A673 (cell line): ENCODE measurements around the gene EXOC2. TPM values are rescaled to one million over a fixed set of nuclear protein-coding genes. Genes with fewer than 3 reads are reported as not detected.

Experiments used
- BruUV-seq: library from RNA; stranded (reverse); fragments of 400-500 nt; replicated peaks from 2 replicates; lab custom pipeline; 2021; lab: Mats Ljungman, UMichigan
- CTCF ChIA-PET: fragments of 300-600 bp; sonication (Branson Sonifier 250); formaldehyde crosslinking; loops from one replicate; lab custom pipeline; 2022; ENCODE audit warnings: antibody characterized with exemption; lab: Charles Lee
- POLR2A ChIA-PET: fragments of 300-600 bp; sonication (Branson Sonifier 250); formaldehyde crosslinking; loops from one replicate; lab custom pipeline; 2022; ENCODE audit warnings: antibody characterized with exemption; ENCODE audit not compliant: low non-redundant PET; lab: Charles Lee
- DNase-seq: peaks from one replicate; pipeline ENCODE4 v3.0.0-alpha.2; 2015; ENCODE audit warnings: low spot score
- H3K27ac ChIP-seq: fragments of 200-600 bp; sonication (generic); 2 replicates; pipeline ENCODE4 v1.5.1; 2016; ENCODE audit warnings: mixed run types, low read depth, mild to moderate bottlenecking, mixed read lengths, antibody characterized with exemption, low read length; ENCODE audit not compliant: poor library complexity, severe bottlenecking
- H3K27me3 ChIP-seq: fragments of 200-600 bp; sonication (generic); replicated peaks from 2 replicates; pipeline ENCODE4 v1.6.1; 2017; ENCODE audit warnings: mixed run types, low read depth, mild to moderate bottlenecking, mixed read lengths, antibody characterized with exemption, low read length; ENCODE audit not compliant: insufficient read depth, poor library complexity
- H3K36me3 ChIP-seq: fragments of 200-600 bp; sonication (generic); 2 replicates; pipeline ENCODE4 v1.6.1; 2016; ENCODE audit warnings: mixed run types, mild to moderate bottlenecking, mixed read lengths, antibody characterized with exemption, low read length; ENCODE audit not compliant: insufficient read depth, poor library complexity, severe bottlenecking
- H3K4me1 ChIP-seq: fragments of 200-600 bp; sonication (generic); 2 replicates; pipeline ENCODE4 v1.6.1; 2017; ENCODE audit warnings: mixed run types, mild to moderate bottlenecking, mixed read lengths, antibody characterized with exemption, low read length; ENCODE audit not compliant: insufficient read depth, poor library complexity, severe bottlenecking
- H3K4me3 ChIP-seq: fragments of 200-600 bp; sonication (generic); 2 replicates; pipeline ENCODE4 v1.5.1; 2016; ENCODE audit warnings: low read depth, mixed run types, mild to moderate bottlenecking, mixed read lengths, low read length; ENCODE audit not compliant: poor library complexity, severe bottlenecking
- H3K9me3 ChIP-seq: fragments of 200-600 bp; sonication (generic); 2 replicates; pipeline ENCODE4 v1.6.1; 2016; ENCODE audit warnings: mixed run types, low read depth, mild to moderate bottlenecking, mixed read lengths, antibody characterized with exemption, low read length; ENCODE audit not compliant: poor library complexity, severe bottlenecking
- EZH2 ChIP-seq: fragments of 200-600 bp; sonication (generic); IDR thresholded peaks from 2 replicates; pipeline ENCODE4 v1.6.1; 2017; ENCODE audit warnings: borderline replicate concordance, low read depth, mild to moderate bottlenecking, mixed read lengths, antibody characterized with exemption, low read length; ENCODE audit not compliant: poor library complexity, severe bottlenecking
- intact Hi-C: fragments of 100-400 bp; cut with micrococcal nuclease; formaldehyde crosslinking; loops from one replicate; pipeline ENCODE4 v1.10.0; 2022; ENCODE audit not compliant: unreplicated experiment
- total RNA-seq: library from RNA; stranded (reverse); gene quantifications from 2 replicates; pipeline ENCODE4 v1.2.3, GENCODE V29; 2021
- TF ChIP-seq, protein P1 (sequence below): fragments of 300-800, 200-600 bp; sonication (generic); conservative IDR thresholded peaks from 2 replicates; pipeline ENCODE4 v1.5.1; 2017; ENCODE audit warnings: low read depth, mild to moderate bottlenecking, antibody characterized with exemption, low read length, moderate library complexity, mixed read lengths

The EXOC2 gene
- total RNA-seq, 1 experiment from 2014 or later: 22.4 TPM

DNA sequence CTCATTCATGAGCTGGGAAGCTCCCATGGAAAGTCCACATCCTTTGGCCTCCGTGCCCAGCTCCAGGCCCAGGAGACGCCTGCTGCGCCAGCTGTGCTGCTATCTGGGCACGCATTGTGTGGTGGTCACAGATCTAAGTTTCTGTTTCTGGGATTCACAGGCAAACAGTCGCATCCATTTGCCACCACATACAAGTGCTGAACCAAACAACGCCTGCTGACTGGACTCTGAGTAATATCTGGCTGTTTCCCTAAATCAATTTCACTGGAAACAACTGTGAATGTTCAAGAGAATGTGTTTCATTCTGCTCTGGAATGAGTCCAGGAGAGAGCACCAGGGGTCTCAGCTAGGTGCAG is 255.9 kb downstream of the EXOC2 start:
- intact Hi-C loops: no loop called here
- TF ChIP-seq, protein P1, sequence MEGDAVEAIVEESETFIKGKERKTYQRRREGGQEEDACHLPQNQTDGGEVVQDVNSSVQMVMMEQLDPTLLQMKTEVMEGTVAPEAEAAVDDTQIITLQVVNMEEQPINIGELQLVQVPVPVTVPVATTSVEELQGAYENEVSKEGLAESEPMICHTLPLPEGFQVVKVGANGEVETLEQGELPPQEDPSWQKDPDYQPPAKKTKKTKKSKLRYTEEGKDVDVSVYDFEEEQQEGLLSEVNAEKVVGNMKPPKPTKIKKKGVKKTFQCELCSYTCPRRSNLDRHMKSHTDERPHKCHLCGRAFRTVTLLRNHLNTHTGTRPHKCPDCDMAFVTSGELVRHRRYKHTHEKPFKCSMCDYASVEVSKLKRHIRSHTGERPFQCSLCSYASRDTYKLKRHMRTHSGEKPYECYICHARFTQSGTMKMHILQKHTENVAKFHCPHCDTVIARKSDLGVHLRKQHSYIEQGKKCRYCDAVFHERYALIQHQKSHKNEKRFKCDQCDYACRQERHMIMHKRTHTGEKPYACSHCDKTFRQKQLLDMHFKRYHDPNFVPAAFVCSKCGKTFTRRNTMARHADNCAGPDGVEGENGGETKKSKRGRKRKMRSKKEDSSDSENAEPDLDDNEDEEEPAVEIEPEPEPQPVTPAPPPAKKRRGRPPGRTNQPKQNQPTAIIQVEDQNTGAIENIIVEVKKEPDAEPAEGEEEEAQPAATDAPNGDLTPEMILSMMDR: no peak
- no peak for TF ChIP-seq EZH2
- no peak overlapping the region for H3K4me3 ChIP-seq
- H3K27me3 ChIP-seq: peaks cover 4% of the 10 kb centered on the region
- H3K27ac ChIP-seq: no peak overlapping the region
- ChIA-PET CTCF (no interaction called here), POLR2A (no interaction called here)
- no peaks in the 10 kb centered on the region for H3K9me3 ChIP-seq
- no peak for DNase-seq
- H3K4me1 ChIP-seq: no peaks in the 10 kb centered on the region
- BruUV-seq: no TSS peak
- no peaks in the 10 kb centered on the region for H3K36me3 ChIP-seq

DNA sequence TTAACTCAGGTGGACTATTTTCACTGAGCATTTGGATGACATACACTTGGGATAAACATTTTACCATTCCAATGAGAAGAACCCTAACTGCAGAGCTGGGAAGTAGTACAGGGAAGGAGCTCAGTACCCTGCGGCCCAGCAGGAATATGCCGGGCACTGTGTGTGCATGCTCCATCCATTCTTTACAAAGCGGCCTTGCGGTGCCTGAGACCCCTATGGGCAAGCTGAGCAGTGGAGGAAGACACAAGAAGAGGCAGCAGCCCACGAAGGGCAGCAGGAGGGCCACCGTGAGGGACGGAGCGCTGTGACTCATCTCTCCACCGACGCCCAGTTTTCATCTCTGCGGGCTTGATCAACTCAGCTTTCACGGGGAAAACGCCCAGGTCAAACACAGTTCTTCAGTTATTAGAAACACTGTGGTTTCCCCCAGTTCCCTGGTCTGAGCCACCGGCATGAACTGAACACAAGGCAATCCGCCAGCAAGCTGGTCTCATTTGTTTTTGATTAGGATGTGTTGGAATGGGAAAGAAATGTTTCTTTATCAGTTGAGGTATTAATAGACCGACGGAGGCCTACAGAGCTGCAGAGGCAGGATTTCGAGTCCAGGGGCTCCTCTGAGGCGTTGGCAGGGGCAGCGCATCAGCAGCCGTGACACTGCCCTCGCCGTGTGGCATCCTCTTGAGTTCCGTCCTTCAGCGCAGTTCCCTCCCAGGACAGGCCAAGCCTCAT is 256.5 kb downstream of the EXOC2 start:
- POLR2A ChIA-PET: interaction anchor here (0.6 kb wide), 1 partner anchor 129 kb away, joined by 6 read pairs; no protein-coding TSS in a partner anchor
- Histone ChIP-seq H3K27ac (no peak overlapping the region), H3K4me3 (no peak overlapping the region), H3K9me3 (no peaks in the 10 kb centered on the region), H3K27me3 (peaks cover 4% of the 10 kb centered on the region), H3K36me3 (no peaks in the 10 kb centered on the region), H3K4me1 (no peaks in the 10 kb centered on the region)
- intact Hi-C loops: no loop called here
- BruUV-seq: no TSS peak
- no peak for DNase-seq
- CTCF ChIA-PET: no interaction called here
- TF ChIP-seq EZH2: no peak
- TF ChIP-seq, protein P1: no peak

DNA sequence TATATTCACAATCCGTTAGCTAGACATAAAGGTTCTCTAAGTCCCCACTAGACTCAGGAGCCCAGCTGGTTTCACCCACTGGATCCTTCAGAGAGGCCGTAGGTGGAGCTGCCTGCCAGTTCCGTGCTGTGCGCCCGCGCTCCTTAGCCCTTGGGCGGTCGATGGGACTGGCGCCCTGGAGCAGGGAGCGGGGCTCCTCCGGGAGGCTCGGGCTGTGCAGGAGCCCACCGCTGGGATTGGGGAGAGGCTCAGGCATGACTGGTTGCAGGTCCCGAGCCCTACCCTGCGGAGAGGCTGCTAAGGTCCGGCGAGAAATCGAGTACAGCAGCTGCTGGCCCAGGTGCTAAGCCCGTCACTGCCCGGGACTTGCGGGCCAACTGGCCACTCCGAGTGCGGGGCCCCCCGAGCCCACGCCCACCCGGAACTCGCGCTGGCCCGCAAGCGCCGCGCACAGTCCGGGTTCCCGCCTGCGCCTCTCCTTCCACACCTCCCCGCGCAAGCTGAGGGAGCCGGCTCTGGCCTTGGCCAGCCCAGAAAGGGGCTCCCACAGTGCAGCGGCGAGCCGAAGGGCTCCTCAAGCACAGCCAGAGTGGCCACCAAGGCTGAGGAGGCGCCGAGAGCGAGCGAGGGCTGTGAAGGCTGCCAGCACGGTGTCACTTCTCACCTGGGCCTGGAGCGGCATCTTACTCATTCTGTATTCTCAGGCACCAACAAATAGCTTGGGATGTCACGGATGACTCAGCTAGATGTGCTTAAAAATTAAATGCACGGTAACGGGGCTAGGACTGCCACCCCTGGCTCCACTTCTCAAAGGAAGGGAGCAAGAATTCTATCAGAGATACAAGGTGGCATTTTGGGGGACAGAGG is 257.3 kb downstream of the EXOC2 start:
- no peak for DNase-seq
- TF ChIP-seq, protein P1: no peak
- no peak for TF ChIP-seq EZH2
- Histone ChIP-seq H3K4me1 (no peaks in the 10 kb centered on the region), H3K27ac (no peak overlapping the region), H3K27me3 (peaks cover 4% of the 10 kb centered on the region), H3K9me3 (no peaks in the 10 kb centered on the region), H3K36me3 (no peaks in the 10 kb centered on the region), H3K4me3 (no peak overlapping the region)
- CTCF ChIA-PET: no interaction called here
- POLR2A ChIA-PET: interaction anchor here (0.6 kb wide), 1 partner anchor 128 kb away, joined by 6 read pairs; no protein-coding TSS in a partner anchor
- no TSS peak for BruUV-seq
- intact Hi-C loops: no loop called here

Other genes starting within 250 kb of the EXOC2 start
- gene HUS1B, start 36.0 kb downstream of the EXOC2 start, total RNA-seq: 0.88 and 0.92 TPM in 2 replicates